Natural killer cell (primary cell): ENCODE measurements around the gene GPR37. TPM values are rescaled to one million over a fixed set of nuclear protein-coding genes. Genes with fewer than 3 reads are reported as not detected.

Source experiments
- ATAC-seq, 3 donors: fragments of 150-1000 bp in 2 of 3; fragments of 200-7000 bp in 1 of 3; cut with Tn5 transposase; 1 replicate in 1 of 3; 2 replicates in 2 of 3; pipeline ENCODE4 v1.10.0; 2021; ENCODE audit warnings: mild to moderate bottlenecking in 2 of 3, moderate library complexity in 2 of 3
- DNase-seq, 2 donors: peaks; one replicate each; pipeline versions ENCODE4 v3.0.0 to v3.0.0-alpha.2; 2013 to 2021; ENCODE audit warnings: mixed read lengths in 1 of 2
- H3K27ac ChIP-seq: one replicate; pipeline ENCODE4 v1.5.1; 2013; ENCODE audit warnings: mild to moderate bottlenecking, low read length
- H3K27me3 ChIP-seq: one replicate; pipeline ENCODE4 v1.6.1; 2013; ENCODE audit warnings: low read length; ENCODE audit not compliant: control insufficient read depth, insufficient read depth
- H3K36me3 ChIP-seq: one replicate; pipeline ENCODE4 v1.6.1; 2013; ENCODE audit warnings: low read length; ENCODE audit not compliant: control insufficient read depth, insufficient read depth
- H3K4me1 ChIP-seq: one replicate; pipeline ENCODE4 v1.6.1; 2013; ENCODE audit warnings: low read length; ENCODE audit not compliant: control insufficient read depth, insufficient read depth
- H3K4me3 ChIP-seq: one replicate; pipeline ENCODE4 v1.5.1; 2013; ENCODE audit warnings: low read length
- H3K9me3 ChIP-seq: one replicate; pipeline ENCODE4 v1.6.1; 2013; ENCODE audit warnings: low read length; ENCODE audit not compliant: control insufficient read depth, insufficient read depth
- H3K27ac Mint-ChIP-seq, 2 donors: one replicate each; pipeline ENCODE4 v1.8.0; 2022; ENCODE audit warnings: mild to moderate bottlenecking in 2 of 2, mixed read lengths in 2 of 2, moderate library complexity in 1 of 2
- H3K27me3 Mint-ChIP-seq, 2 donors: one replicate each; pipeline ENCODE4 v1.8.0; 2022; ENCODE audit warnings: low read depth in 2 of 2, mixed read lengths in 2 of 2
- H3K36me3 Mint-ChIP-seq: one replicate; pipeline ENCODE4 v1.8.0; 2022; ENCODE audit warnings: mixed read lengths
- H3K4me1 Mint-ChIP-seq, 2 donors: one replicate each; pipeline ENCODE4 v1.8.0; 2022; ENCODE audit warnings: mixed read lengths in 2 of 2
- H3K4me3 Mint-ChIP-seq: one replicate; pipeline ENCODE4 v1.8.0; 2022; ENCODE audit warnings: mild to moderate bottlenecking, moderate library complexity, mixed read lengths
- H3K9me3 Mint-ChIP-seq, 2 donors: one replicate each; pipeline ENCODE4 v1.8.0; 2022; ENCODE audit warnings: mixed read lengths in 2 of 2
- CTCF ChIP-seq: fragments of 200-600 bp; IDR thresholded peaks from one replicate; pipeline ENCODE4 v1.8.0; 2022; ENCODE audit warnings: antibody characterized with exemption
- WGBS: methylation state at CpG from one replicate; pipeline ENCODE4 v1.1.7; 2013; ENCODE audit warnings: missing lambda C conversion rate; ENCODE audit not compliant: insufficient coverage; 5-methylcytosine and 5-hydroxymethylcytosine counted together
- intact Hi-C: fragments of 100-400 bp; cut with micrococcal nuclease; formaldehyde crosslinking; loops from one replicate; pipeline ENCODE4 v1.14.2; 2022
- total RNA-seq, 4 donors: library from RNA; stranded (reverse); fragments of 120-200 nt in 1 of 4; gene quantifications; one replicate each; pipeline versions ENCODE4 v1.2.3 to v1.2.4, GENCODE V29; 2013 to 2022

Gene GPR37
- total RNA-seq, 3 donors from 2014 or later (not counting 1 experiment from before 2014, with no cell fraction given): not detected

GRCh38 chr7:124779194-124779593 lies 13.6 kb upstream of the GPR37 start:
- H3K9me3 Mint-ChIP-seq: peaks cover 0 to 2% of the 10 kb centered on the region in 2 donors
- no peaks in the 10 kb centered on the region for H3K9me3 ChIP-seq
- H3K27ac Mint-ChIP-seq: no peak overlapping the region
- no peaks in the 10 kb centered on the region for H3K36me3 ChIP-seq
- no peak overlapping the region for H3K4me3 Mint-ChIP-seq
- ATAC-seq: no peak
- intact Hi-C loops: no loop called here
- H3K27ac ChIP-seq: no peak overlapping the region
- 63% methylated on average over 3 of the region's 3 CpGs for WGBS
- H3K27me3 Mint-ChIP-seq: peaks cover 0 to 4% of the 10 kb centered on the region in 2 donors
- no peak overlapping the region for H3K4me3 ChIP-seq
- H3K27me3 ChIP-seq: no peaks in the 10 kb centered on the region
- H3K4me1 ChIP-seq: no peaks in the 10 kb centered on the region
- no peaks in the 10 kb centered on the region for H3K4me1 Mint-ChIP-seq
- no peak for DNase-seq
- no peak for TF ChIP-seq CTCF
- H3K36me3 Mint-ChIP-seq: no peaks in the 10 kb centered on the region

GRCh38 chr7:124777268-124777667 lies 11.7 kb upstream of the GPR37 start:
- Histone ChIP-seq H3K27me3 (no peaks in the 10 kb centered on the region), H3K9me3 (peaks cover 2% of the 10 kb centered on the region), H3K4me3 (no peak overlapping the region), H3K4me1 (no peaks in the 10 kb centered on the region), H3K36me3 (no peaks in the 10 kb centered on the region), H3K27ac (no peak overlapping the region)
- Mint-ChIP-seq H3K4me3 (no peak overlapping the region), H3K4me1 (no peaks in the 10 kb centered on the region), H3K9me3 (peaks cover 2 to 4% of the 10 kb centered on the region in 2 donors), H3K27ac (no peak overlapping the region), H3K27me3 (peaks cover 0 to 6% of the 10 kb centered on the region in 2 donors), H3K36me3 (no peaks in the 10 kb centered on the region)
- 100% methylated on average over 1 of the region's 2 CpGs for WGBS
- no peak for TF ChIP-seq CTCF
- intact Hi-C loops: no loop called here
- ATAC-seq: no peak
- DNase-seq: no peak

GRCh38 chr7:124776153-124776552 lies 10.6 kb upstream of the GPR37 start:
- intact Hi-C loops: no loop called here
- Histone ChIP-seq H3K27me3 (no peaks in the 10 kb centered on the region), H3K9me3 (peaks cover 2% of the 10 kb centered on the region), H3K4me1 (no peaks in the 10 kb centered on the region), H3K4me3 (no peak overlapping the region), H3K36me3 (no peaks in the 10 kb centered on the region), H3K27ac (no peak overlapping the region)
- H3K27ac Mint-ChIP-seq: no peak overlapping the region
- peaks cover 8 to 10% of the 10 kb centered on the region in 2 donors for H3K27me3 Mint-ChIP-seq
- H3K4me1 Mint-ChIP-seq: no peaks in the 10 kb centered on the region
- H3K36me3 Mint-ChIP-seq: no peaks in the 10 kb centered on the region
- H3K4me3 Mint-ChIP-seq: no peak overlapping the region
- no peak for TF ChIP-seq CTCF
- ATAC-seq (no peak), DNase-seq (no peak)
- H3K9me3 Mint-ChIP-seq: peaks cover 2 to 5% of the 10 kb centered on the region in 2 donors
- 69% methylated on average over 2 of the region's 2 CpGs for WGBS

GRCh38 chr7:124775422-124775821 lies 9.8 kb upstream of the GPR37 start:
- intact Hi-C loops: no loop called here
- TF ChIP-seq CTCF: no peak
- H3K27me3 Mint-ChIP-seq: peaks cover 10 to 13% of the 10 kb centered on the region in 2 donors

More at GRCh38 chr7:124775422-124775821, 9.8 kb upstream of the GPR37 start:
- Histone ChIP-seq H3K27me3 (no peaks in the 10 kb centered on the region), H3K4me1 (no peaks in the 10 kb centered on the region), H3K4me3 (no peak overlapping the region), H3K27ac (no peak overlapping the region), H3K36me3 (no peaks in the 10 kb centered on the region), H3K9me3 (peaks cover 2% of the 10 kb centered on the region)
- H3K36me3 Mint-ChIP-seq: no peaks in the 10 kb centered on the region
- no peaks in the 10 kb centered on the region for H3K4me1 Mint-ChIP-seq
- no peak overlapping the region for H3K27ac Mint-ChIP-seq
- no peak for DNase-seq
- ATAC-seq: no peak
- H3K9me3 Mint-ChIP-seq: peaks cover 2 to 5% of the 10 kb centered on the region in 2 donors
- no peak overlapping the region for H3K4me3 Mint-ChIP-seq
